ENCODE data around the gene SPATS2L.

SPATS2L gene

GRCh38 chr2:200450288-200450687 lies 143.8 kb downstream of the SPATS2L start:
- no peak for TF ChIP-seq CTCF (IDR thresholded peaks at IDR 0.05; ENCODE audit: borderline replicate concordance, insufficient read depth, low read depth, low read length)
- H3K4me3 ChIP-seq (ENCODE audit: low read depth, low read length) = no peak overlapping the region

- no peak overlapping the region for H3K4me3 ChIP-seq (ENCODE audit: low read depth, low read length)
- TF ChIP-seq CTCF (IDR thresholded peaks at IDR 0.05; ENCODE audit: borderline replicate concordance, insufficient read depth, low read depth, low read length) = no peak
These were observed 145.0 kb downstream of the SPATS2L start for GRCh38 chr2:200451511-200451910.

GRCh38 chr2:200452377-200452776 lies 145.9 kb downstream of the SPATS2L start:
- H3K4me3 ChIP-seq (ENCODE audit: low read depth, low read length) = no peak overlapping the region
- TF ChIP-seq CTCF (IDR thresholded peaks at IDR 0.05; ENCODE audit: borderline replicate concordance, insufficient read depth, low read depth, low read length) = no peak

- no peak overlapping the region for H3K4me3 ChIP-seq (ENCODE audit: low read depth, low read length)
- TF ChIP-seq CTCF (IDR thresholded peaks at IDR 0.05; ENCODE audit: borderline replicate concordance, insufficient read depth, low read depth, low read length) = no peak
These were observed 146.8 kb downstream of the SPATS2L start for GRCh38 chr2:200453142-200453852.

GRCh38 chr2:200453853-200454534 lies 147.5 kb downstream of the SPATS2L start:
- no peak for TF ChIP-seq CTCF (IDR thresholded peaks at IDR 0.05; ENCODE audit: borderline replicate concordance, insufficient read depth, low read depth, low read length)
- no peak overlapping the region for H3K4me3 ChIP-seq (ENCODE audit: low read depth, low read length)

- TF ChIP-seq CTCF (IDR thresholded peaks at IDR 0.05; ENCODE audit: borderline replicate concordance, insufficient read depth, low read depth, low read length) = no peak
- no peak overlapping the region for H3K4me3 ChIP-seq (ENCODE audit: low read depth, low read length)
These were observed 148.7 kb downstream of the SPATS2L start for GRCh38 chr2:200454927-200455801.
